Natural killer cell (primary cell): ENCODE measurements around the gene EXOSC5. TPM values are rescaled to one million over a fixed set of nuclear protein-coding genes. Genes with fewer than 3 reads are reported as not detected.
A peak's percentile ranks its signal among the peaks of the same experiment; 100 is the strongest.

ENCODE experiments used
- ATAC-seq, 3 donors: fragments of 150-1000 bp in 2 of 3; fragments of 200-7000 bp in 1 of 3; cut with Tn5 transposase; 1 replicate in 1 of 3; 2 replicates in 2 of 3; pipeline ENCODE4 v1.10.0; 2021; ENCODE audit warnings: mild to moderate bottlenecking in 2 of 3, moderate library complexity in 2 of 3
- DNase-seq, 2 donors: peaks; one replicate each; pipeline versions ENCODE4 v3.0.0 to v3.0.0-alpha.2; 2013 to 2021; ENCODE audit warnings: mixed read lengths in 1 of 2
- H3K27ac ChIP-seq: one replicate; pipeline ENCODE4 v1.5.1; 2013; ENCODE audit warnings: mild to moderate bottlenecking, low read length
- H3K27me3 ChIP-seq: one replicate; pipeline ENCODE4 v1.6.1; 2013; ENCODE audit warnings: low read length; ENCODE audit not compliant: control insufficient read depth, insufficient read depth
- H3K36me3 ChIP-seq: one replicate; pipeline ENCODE4 v1.6.1; 2013; ENCODE audit warnings: low read length; ENCODE audit not compliant: control insufficient read depth, insufficient read depth
- H3K4me1 ChIP-seq: one replicate; pipeline ENCODE4 v1.6.1; 2013; ENCODE audit warnings: low read length; ENCODE audit not compliant: control insufficient read depth, insufficient read depth
- H3K4me3 ChIP-seq: one replicate; pipeline ENCODE4 v1.5.1; 2013; ENCODE audit warnings: low read length
- H3K9me3 ChIP-seq: one replicate; pipeline ENCODE4 v1.6.1; 2013; ENCODE audit warnings: low read length; ENCODE audit not compliant: control insufficient read depth, insufficient read depth
- H3K27ac Mint-ChIP-seq, 2 donors: one replicate each; pipeline ENCODE4 v1.8.0; 2022; ENCODE audit warnings: mild to moderate bottlenecking in 2 of 2, mixed read lengths in 2 of 2, moderate library complexity in 1 of 2
- H3K27me3 Mint-ChIP-seq, 2 donors: one replicate each; pipeline ENCODE4 v1.8.0; 2022; ENCODE audit warnings: low read depth in 2 of 2, mixed read lengths in 2 of 2
- H3K36me3 Mint-ChIP-seq: one replicate; pipeline ENCODE4 v1.8.0; 2022; ENCODE audit warnings: mixed read lengths
- H3K4me1 Mint-ChIP-seq, 2 donors: one replicate each; pipeline ENCODE4 v1.8.0; 2022; ENCODE audit warnings: mixed read lengths in 2 of 2
- H3K4me3 Mint-ChIP-seq: one replicate; pipeline ENCODE4 v1.8.0; 2022; ENCODE audit warnings: mild to moderate bottlenecking, moderate library complexity, mixed read lengths
- H3K9me3 Mint-ChIP-seq, 2 donors: one replicate each; pipeline ENCODE4 v1.8.0; 2022; ENCODE audit warnings: mixed read lengths in 2 of 2
- WGBS: methylation state at CpG from one replicate; pipeline ENCODE4 v1.1.7; 2013; ENCODE audit warnings: missing lambda C conversion rate; ENCODE audit not compliant: insufficient coverage; 5-methylcytosine and 5-hydroxymethylcytosine counted together
- intact Hi-C: fragments of 100-400 bp; cut with micrococcal nuclease; formaldehyde crosslinking; loops from one replicate; pipeline ENCODE4 v1.14.2; 2022
- total RNA-seq, 4 donors: library from RNA; stranded (reverse); fragments of 120-200 nt in 1 of 4; gene quantifications; one replicate each; pipeline versions ENCODE4 v1.2.3 to v1.2.4, GENCODE V29; 2013 to 2022
- TF ChIP-seq, protein P1 (sequence below): fragments of 200-600 bp; IDR thresholded peaks from one replicate; pipeline ENCODE4 v1.8.0; 2022; ENCODE audit warnings: antibody characterized with exemption

The EXOSC5 gene
- total RNA-seq, 3 donors from 2014 or later (not counting 1 experiment from before 2014, with no cell fraction given), result 9.0 to 11.6 (median 9.5) TPM

DNA sequence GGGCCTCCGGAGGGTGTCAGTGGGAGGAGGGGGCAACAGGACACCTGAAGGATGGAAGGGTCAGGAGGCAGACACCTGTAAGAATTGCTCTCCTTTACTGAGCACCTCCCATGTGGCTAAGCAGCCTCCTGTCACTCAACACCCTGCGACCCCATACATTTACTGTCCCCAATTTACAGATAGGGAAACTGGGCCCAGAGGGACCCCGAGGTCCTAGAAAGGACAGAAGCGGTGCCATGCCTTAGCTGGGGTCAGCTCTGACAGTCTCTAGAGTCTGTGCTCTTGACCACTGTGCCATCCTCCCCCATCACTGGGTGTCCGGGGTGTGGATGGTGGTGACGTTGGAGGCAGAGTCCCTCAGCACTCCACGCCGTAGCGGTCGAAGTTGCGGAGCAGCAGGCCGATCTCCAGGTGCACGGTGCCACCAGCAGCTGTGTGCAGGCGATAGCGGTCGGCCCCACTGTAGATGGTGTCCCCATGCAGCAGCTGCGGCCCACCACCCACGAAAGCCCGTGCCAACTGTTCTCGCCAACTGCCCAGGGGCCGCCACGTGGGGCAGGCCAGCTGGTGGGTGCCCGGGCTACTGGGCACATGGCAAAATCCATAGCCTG, 42.7 kb downstream of the EXOSC5 start:
- peak in 1 of 2 donors; percentile 39 for DNase-seq
- Histone ChIP-seq H3K9me3 (no peaks in the 10 kb centered on the region), H3K27ac (peak overlapping the region; percentile 61), H3K27me3 (no peaks in the 10 kb centered on the region), H3K4me3 (no peak overlapping the region), H3K4me1 (peaks cover 60% of the 10 kb centered on the region), H3K36me3 (no peaks in the 10 kb centered on the region)
- Mint-ChIP-seq H3K4me1 (peaks cover 49 to 69% of the 10 kb centered on the region in 2 donors), H3K27ac (peak overlapping the region; percentile 90 to 96), H3K9me3 (no peaks in the 10 kb centered on the region), H3K27me3 (peaks cover 0 to 2% of the 10 kb centered on the region in 2 donors), H3K36me3 (peaks cover 7% of the 10 kb centered on the region), H3K4me3 (peak overlapping the region; percentile 93)
- ATAC-seq, result no peak
- intact Hi-C loops, result loop anchor here (1.0 to 5.0 kb wide), 3 partner anchors 10 to 150 kb away; partner anchors contain the start of gene B9D2
- TF ChIP-seq, protein P1, sequence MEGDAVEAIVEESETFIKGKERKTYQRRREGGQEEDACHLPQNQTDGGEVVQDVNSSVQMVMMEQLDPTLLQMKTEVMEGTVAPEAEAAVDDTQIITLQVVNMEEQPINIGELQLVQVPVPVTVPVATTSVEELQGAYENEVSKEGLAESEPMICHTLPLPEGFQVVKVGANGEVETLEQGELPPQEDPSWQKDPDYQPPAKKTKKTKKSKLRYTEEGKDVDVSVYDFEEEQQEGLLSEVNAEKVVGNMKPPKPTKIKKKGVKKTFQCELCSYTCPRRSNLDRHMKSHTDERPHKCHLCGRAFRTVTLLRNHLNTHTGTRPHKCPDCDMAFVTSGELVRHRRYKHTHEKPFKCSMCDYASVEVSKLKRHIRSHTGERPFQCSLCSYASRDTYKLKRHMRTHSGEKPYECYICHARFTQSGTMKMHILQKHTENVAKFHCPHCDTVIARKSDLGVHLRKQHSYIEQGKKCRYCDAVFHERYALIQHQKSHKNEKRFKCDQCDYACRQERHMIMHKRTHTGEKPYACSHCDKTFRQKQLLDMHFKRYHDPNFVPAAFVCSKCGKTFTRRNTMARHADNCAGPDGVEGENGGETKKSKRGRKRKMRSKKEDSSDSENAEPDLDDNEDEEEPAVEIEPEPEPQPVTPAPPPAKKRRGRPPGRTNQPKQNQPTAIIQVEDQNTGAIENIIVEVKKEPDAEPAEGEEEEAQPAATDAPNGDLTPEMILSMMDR, result peak; percentile 37
- 94% methylated on average over 23 of the region's 23 CpGs for WGBS

DNA sequence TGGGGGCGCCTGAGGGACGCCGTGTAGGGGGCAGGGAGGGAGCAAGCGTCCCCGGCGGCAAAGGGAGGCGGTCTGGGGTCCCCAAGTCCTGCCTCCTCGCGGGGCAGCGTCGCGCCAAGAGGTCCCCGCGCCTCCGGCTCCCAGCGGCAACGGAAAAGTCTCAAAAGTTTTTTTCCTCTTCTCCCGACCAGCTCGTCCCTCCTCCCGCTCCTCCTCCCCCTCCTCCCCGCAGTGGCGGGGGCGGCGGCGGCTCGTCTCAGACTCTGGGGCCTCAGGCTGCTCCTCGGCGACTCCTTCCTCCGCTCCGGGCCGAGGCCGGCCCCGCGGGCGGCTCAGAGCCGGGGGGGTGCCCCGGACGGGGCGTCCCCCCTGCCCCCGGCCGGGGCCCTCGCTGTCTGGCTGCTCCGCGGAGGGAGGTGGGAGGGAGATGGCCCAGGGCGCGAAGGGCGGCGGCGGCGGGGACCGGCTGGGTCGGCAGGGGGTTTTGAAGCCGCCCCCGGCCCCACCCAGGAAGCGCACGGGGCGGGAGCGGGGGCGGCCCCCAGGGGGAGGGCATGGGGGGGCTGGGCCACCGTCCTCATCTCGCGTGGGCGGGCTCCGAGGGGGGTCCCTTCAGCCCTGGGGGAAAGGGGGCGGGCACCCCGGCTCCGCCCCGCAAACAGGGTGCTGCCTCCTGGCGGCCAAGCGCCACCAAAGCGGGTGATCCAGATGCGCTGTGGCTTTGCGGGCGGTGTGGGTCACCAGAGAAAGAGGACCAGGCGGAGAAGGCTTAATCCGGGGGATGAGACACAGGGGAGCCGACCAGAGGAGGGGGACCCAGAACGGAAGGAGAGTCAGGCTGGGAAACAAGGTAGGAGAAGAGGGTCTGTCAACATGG, 43.5 kb downstream of the EXOSC5 start, which contains the start of gene TGFB1:
Gene TGFB1 (minus strand): TSS at position 457 of the 877 bp plus-strand sequence. CDS start 878 bp downstream, outside the sequence.
- intact Hi-C loops, result loop anchor here (1.0 to 5.0 kb wide), 3 partner anchors 11 to 149 kb away; partner anchors contain the start of gene B9D2
- peaks cover 56 to 76% of the 10 kb centered on the region in 2 donors for H3K4me1 Mint-ChIP-seq
- WGBS, result under 1% methylated on average over 73 of the region's 78 CpGs

DNA sequence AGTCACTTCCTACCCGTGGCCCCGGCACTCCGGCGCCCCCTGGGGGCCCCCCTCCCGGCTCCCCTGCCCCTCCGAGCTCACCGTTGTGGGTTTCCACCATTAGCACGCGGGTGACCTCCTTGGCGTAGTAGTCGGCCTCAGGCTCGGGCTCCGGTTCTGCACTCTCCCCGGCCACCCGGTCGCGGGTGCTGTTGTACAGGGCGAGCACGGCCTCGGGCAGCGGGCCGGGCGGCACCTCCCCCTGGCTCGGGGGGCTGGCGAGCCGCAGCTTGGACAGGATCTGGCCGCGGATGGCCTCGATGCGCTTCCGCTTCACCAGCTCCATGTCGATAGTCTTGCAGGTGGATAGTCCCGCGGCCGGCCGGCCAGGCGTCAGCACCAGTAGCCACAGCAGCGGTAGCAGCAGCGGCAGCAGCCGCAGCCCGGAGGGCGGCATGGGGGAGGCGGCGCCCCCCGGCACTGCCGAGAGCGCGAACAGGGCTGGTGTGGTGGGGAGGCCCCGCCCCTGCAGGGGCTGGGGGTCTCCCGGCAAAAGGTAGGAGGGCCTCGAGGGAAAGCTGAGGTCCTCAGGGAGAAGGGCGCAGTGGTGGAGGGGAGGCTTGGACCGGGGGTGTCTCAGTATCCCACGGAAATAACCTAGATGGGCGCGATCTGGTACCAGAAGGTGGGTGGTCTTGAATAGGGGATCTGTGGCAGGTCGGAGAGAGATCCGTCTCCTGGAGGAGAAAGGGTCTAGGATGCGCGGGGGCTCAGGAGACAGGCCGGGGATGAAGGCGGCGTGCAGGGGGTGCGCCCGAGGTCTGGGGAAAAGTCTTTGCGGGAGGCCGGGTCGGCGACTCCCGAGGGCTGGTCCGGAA, 44.3 kb downstream of the EXOSC5 start:
- ATAC-seq, result peak; percentile 6 to 15 (median 9)
- Mint-ChIP-seq H3K9me3 (no peaks in the 10 kb centered on the region), H3K4me3 (peak overlapping the region; percentile 93), H3K36me3 (peaks cover 7% of the 10 kb centered on the region), H3K27ac (peak overlapping the region; percentile 90 to 96), H3K27me3 (peaks cover 0 to 2% of the 10 kb centered on the region in 2 donors), H3K4me1 (peaks cover 57 to 77% of the 10 kb centered on the region in 2 donors)
- peak; percentile 81 to 85 for DNase-seq
- peak overlapping the region; percentile 90 for H3K27ac ChIP-seq
- TF ChIP-seq, protein P1, result peak; percentile 66
- intact Hi-C loops, result loop anchor here (1.0 to 5.0 kb wide), 2 partner anchors 46 to 90 kb away; no protein-coding TSS in a partner anchor
- no peaks in the 10 kb centered on the region for H3K9me3 ChIP-seq
- WGBS, result under 1% methylated on average over 71 of the region's 71 CpGs
- H3K4me3 ChIP-seq, result peak overlapping the region; percentile 90
- H3K27me3 ChIP-seq, result no peaks in the 10 kb centered on the region
- H3K4me1 ChIP-seq, result peaks cover 66% of the 10 kb centered on the region
- peaks cover 4% of the 10 kb centered on the region for H3K36me3 ChIP-seq

More for the DNA sequence above, 43.5 kb downstream of the EXOSC5 start, which contains the start of gene TGFB1:
- peak within 1 kb of the TSS; percentile 93 for H3K4me3 Mint-ChIP-seq
- peaks cover 0 to 2% of the 10 kb centered on the region in 2 donors for H3K27me3 Mint-ChIP-seq
- H3K4me3 ChIP-seq, result peak within 1 kb of the TSS; percentile 90
- peak within 1 kb of the TSS; percentile 90 for H3K27ac ChIP-seq
- H3K27ac Mint-ChIP-seq, result peak within 1 kb of the TSS; percentile 90 to 96
- H3K27me3 ChIP-seq, result no peaks in the 10 kb centered on the region
- DNase-seq, result peak; percentile 92 to 97
- H3K9me3 Mint-ChIP-seq, result no peaks in the 10 kb centered on the region
- no peaks in the 10 kb centered on the region for H3K9me3 ChIP-seq
- peaks cover 7% of the 10 kb centered on the region for H3K36me3 Mint-ChIP-seq
- TF ChIP-seq, protein P1, result peak; percentile 84
- peaks cover 66% of the 10 kb centered on the region for H3K4me1 ChIP-seq
- ATAC-seq, result peak; percentile 64 to 88 (median 68)
- H3K36me3 ChIP-seq, result no peaks in the 10 kb centered on the region
